GM10266 (cell line): ENCODE data around the gene TMEM147.

Source experiments
- DNase-seq: peaks from one replicate; pipeline ENCODE4 v3.0.0; 2012; ENCODE audit errors: extremely low spot score
- CTCF ChIP-seq: IDR thresholded peaks from 2 replicates; pipeline ENCODE4 v1.5.1; 2012; ENCODE audit warnings: mild to moderate bottlenecking, low read depth; ENCODE audit not compliant: control insufficient read depth, insufficient read depth; ENCODE audit errors: missing control alignments

Gene TMEM147

GRCh38 chr19:35565016-35565856 is 19.8 kb downstream of the TMEM147 start:
- TF ChIP-seq CTCF, result no peak
- no peak for DNase-seq

GRCh38 chr19:35566738-35567137 is 21.3 kb downstream of the TMEM147 start:
- DNase-seq, result no peak

GRCh38 chr19:35569281-35569781 is 23.9 kb downstream of the TMEM147 start:
- no peak for TF ChIP-seq CTCF
- DNase-seq, result no peak

More at GRCh38 chr19:35566738-35567137, 21.3 kb downstream of the TMEM147 start:
- no peak for TF ChIP-seq CTCF

GRCh38 chr19:35571406-35571965 is 26.1 kb downstream of the TMEM147 start:
- no peak for TF ChIP-seq CTCF
- DNase-seq, result no peak

- no peak for DNase-seq
- no peak for TF ChIP-seq CTCF
Observed at GRCh38 chr19:35577918-35578317, 32.5 kb downstream of the TMEM147 start.

- no peak for TF ChIP-seq CTCF
- no peak for DNase-seq
Observed at GRCh38 chr19:35578707-35579106, 33.3 kb downstream of the TMEM147 start.

- TF ChIP-seq CTCF, result no peak
- DNase-seq, result no peak
Observed at GRCh38 chr19:35582760-35583159, 37.3 kb downstream of the TMEM147 start.
